Endothelial cell (in vitro differentiated cells): ENCODE data around the gene NOS3. TPM values are rescaled to one million over a fixed set of nuclear protein-coding genes. Genes with fewer than 3 reads are reported as not detected.
A peak's percentile ranks its signal among the peaks of the same experiment; 100 is the strongest.

Source experiments
- DNase-seq: peaks from one replicate; pipeline ENCODE4 v3.0.0; 2021; ENCODE audit warnings: low spot score
- H3K27ac Mint-ChIP-seq: one replicate; pipeline ENCODE4 v1.8.0; 2021; ENCODE audit warnings: mixed read lengths, inconsistent platforms; ENCODE audit not compliant: unreplicated experiment
- H3K27me3 Mint-ChIP-seq: one replicate; pipeline ENCODE4 v1.8.0; 2021; ENCODE audit warnings: mild to moderate bottlenecking, moderate library complexity, mixed read lengths, inconsistent platforms; ENCODE audit not compliant: unreplicated experiment
- H3K36me3 Mint-ChIP-seq: one replicate; pipeline ENCODE4 v1.8.0; 2021; ENCODE audit warnings: mild to moderate bottlenecking, low read depth, mixed read lengths, inconsistent platforms; ENCODE audit not compliant: unreplicated experiment
- H3K4me1 Mint-ChIP-seq: one replicate; pipeline ENCODE4 v1.8.0; 2021; ENCODE audit warnings: mild to moderate bottlenecking, mixed read lengths, inconsistent platforms; ENCODE audit not compliant: unreplicated experiment
- H3K4me3 Mint-ChIP-seq: one replicate; pipeline ENCODE4 v1.8.0; 2021; ENCODE audit warnings: mild to moderate bottlenecking, mixed read lengths, inconsistent platforms; ENCODE audit not compliant: unreplicated experiment
- H3K9me3 Mint-ChIP-seq: one replicate; pipeline ENCODE4 v1.8.0; 2021; ENCODE audit warnings: mixed read lengths, inconsistent platforms; ENCODE audit not compliant: unreplicated experiment
- CTCF ChIP-seq: fragments of 200-600 bp; sonication (generic); IDR thresholded peaks from one replicate; pipeline ENCODE4 v1.5.0; 2021; ENCODE audit warnings: antibody characterized with exemption; ENCODE audit not compliant: unreplicated experiment
- total RNA-seq: library from RNA; stranded (reverse); fragmentation: NEBNext Ultra II Directional; extraction: Animal tissue kit (Norgen Biotek cat#: 25700); gene quantifications from one replicate; pipeline ENCODE4 v1.2.1, GENCODE V29; 2021; ENCODE audit not compliant: unreplicated experiment

Gene NOS3
- total RNA-seq, 1 donor from 2014 or later = 102 TPM

- Mint-ChIP-seq H3K27me3 (peaks cover 13% of the 10 kb centered on the region), H3K9me3 (no peaks in the 10 kb centered on the region), H3K27ac (peak within 1 kb of the TSS; percentile 89), H3K4me1 (peaks cover 35% of the 10 kb centered on the region), H3K4me3 (peak within 1 kb of the TSS; percentile 96), H3K36me3 (peaks cover 3% of the 10 kb centered on the region)
- DNase-seq = peak; percentile 65
- peak; percentile 67 for TF ChIP-seq CTCF
Observed at GRCh38 chr7:151059367-151060112, 68.7 kb downstream of the NOS3 start, which contains the start of gene SLC4A2. Gene SLC4A2, plus strand, starts transcription at chr7:151059589. Its CDS starts 2,399 bp downstream, at chr7:151061988.

GRCh38 chr7:151060113-151060415, 69.2 kb downstream of the NOS3 start:
- Mint-ChIP-seq H3K27ac (no peak overlapping the region), H3K27me3 (peaks cover 11% of the 10 kb centered on the region), H3K36me3 (peaks cover 3% of the 10 kb centered on the region), H3K4me3 (peak overlapping the region; percentile 88), H3K9me3 (no peaks in the 10 kb centered on the region), H3K4me1 (peaks cover 35% of the 10 kb centered on the region)
- TF ChIP-seq CTCF = peak; percentile 38
- no peak for DNase-seq

- peaks cover 35% of the 10 kb centered on the region for H3K4me1 Mint-ChIP-seq
Observed at GRCh38 chr7:151060416-151061212, 69.8 kb downstream of the NOS3 start.

GRCh38 chr7:151061213-151062110, 70.6 kb downstream of the NOS3 start:
- H3K4me1 Mint-ChIP-seq = peaks cover 30% of the 10 kb centered on the region
- TF ChIP-seq CTCF = no peak
- no peak overlapping the region for H3K27ac Mint-ChIP-seq
- peak overlapping the region; percentile 85 for H3K4me3 Mint-ChIP-seq
- peaks cover 11% of the 10 kb centered on the region for H3K27me3 Mint-ChIP-seq
- H3K9me3 Mint-ChIP-seq = no peaks in the 10 kb centered on the region
- no peak for DNase-seq
- H3K36me3 Mint-ChIP-seq = peaks cover 8% of the 10 kb centered on the region

More at GRCh38 chr7:151060416-151061212, 69.8 kb downstream of the NOS3 start:
- TF ChIP-seq CTCF = no peak
- DNase-seq = no peak
- peaks cover 8% of the 10 kb centered on the region for H3K36me3 Mint-ChIP-seq
- peaks cover 11% of the 10 kb centered on the region for H3K27me3 Mint-ChIP-seq
- H3K4me3 Mint-ChIP-seq = peak overlapping the region; percentile 88
- H3K27ac Mint-ChIP-seq = no peak overlapping the region
- no peaks in the 10 kb centered on the region for H3K9me3 Mint-ChIP-seq
